ENCODE data around the gene PLEKHA8.

Gene PLEKHA8

DNA sequence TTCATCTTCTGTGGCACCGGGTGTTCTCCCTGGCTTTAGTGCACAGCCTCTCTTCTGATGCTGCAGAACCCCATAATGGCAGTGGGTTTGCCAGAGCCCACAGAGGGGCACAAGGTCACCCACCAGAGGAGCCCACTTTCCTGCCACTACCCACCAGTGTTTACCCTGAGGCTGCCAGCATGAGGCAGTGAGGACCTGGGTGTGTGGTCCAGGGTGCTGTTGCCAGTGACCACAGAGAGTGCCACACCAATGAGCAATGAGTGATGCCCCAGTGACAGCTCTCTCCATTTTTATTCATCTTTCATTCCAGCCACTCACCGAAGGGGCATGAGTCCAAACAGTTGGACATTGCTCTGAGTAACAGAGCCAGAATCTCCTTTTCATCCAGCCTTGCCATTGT, 141.4 kb downstream of the PLEKHA8 start:
- DNase-seq (ENCODE audit: low spot score): no peak

DNA sequence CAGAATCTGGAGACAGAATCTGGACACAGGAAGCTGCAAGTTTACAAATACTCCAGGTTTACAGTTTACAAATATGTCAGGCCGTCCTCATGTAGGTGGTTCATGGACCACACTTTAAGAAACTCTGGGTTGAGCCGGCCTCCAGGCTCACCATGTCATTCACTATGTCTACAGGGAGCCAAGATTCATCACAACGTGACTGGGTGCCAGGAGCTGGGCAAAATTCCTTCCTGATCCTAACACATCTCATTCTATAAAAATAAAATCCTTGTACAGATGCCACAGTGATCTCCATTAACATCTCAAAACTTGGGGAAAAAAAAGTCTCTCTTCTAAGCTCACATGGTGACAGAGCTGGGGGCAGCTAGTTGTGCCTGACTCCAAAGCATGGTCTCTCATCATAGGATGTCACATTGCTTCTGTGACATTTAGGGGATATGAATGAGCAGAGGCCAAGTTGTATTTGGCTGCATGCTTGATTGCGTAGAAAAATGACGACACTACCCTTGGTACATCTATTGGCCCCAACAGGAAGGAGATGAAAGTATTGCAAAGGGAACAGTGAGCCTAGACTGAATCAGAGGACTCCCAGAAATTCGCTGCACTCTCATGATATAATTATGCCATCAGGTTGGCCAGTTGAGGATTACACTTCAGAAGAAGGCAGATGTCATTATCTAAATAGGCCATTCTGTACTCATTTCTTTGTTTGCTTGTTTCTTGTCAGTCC, 142.4 kb downstream of the PLEKHA8 start:
- DNase-seq (ENCODE audit: low spot score): no peak

DNA sequence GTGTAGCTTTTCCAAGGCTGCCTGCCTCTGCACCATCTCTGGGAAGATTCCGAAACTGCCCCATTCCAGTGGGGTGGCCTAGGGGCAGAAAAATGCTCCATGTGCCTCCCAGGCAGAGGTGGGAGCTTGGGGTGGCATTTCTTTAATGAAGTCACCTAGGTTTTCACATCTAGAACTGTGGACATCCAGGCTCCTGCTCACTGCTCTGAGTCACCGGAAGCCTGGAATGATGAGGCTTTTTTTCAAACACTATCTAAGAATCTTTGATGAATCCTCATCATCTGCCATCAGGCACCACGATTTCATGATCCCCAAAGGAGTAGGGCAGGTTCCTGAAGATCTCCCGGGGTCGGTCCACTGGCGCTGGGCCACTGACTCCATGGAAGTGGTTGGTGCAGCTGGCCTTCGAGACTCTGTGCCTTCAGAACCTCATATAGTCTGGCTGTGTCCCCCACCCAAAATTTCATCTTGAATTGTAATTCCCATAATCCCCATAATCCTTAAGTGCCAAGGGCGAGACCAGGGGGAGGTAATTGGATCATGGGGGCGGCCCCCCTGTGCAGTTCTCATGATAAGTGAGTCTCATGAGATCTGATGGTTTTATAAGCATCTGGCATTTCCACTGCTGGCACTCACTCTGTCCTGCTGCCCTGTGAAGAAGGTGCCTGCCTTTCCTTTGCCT, 143.7 kb downstream of the PLEKHA8 start:
- DNase-seq (ENCODE audit: low spot score): no peak

DNA sequence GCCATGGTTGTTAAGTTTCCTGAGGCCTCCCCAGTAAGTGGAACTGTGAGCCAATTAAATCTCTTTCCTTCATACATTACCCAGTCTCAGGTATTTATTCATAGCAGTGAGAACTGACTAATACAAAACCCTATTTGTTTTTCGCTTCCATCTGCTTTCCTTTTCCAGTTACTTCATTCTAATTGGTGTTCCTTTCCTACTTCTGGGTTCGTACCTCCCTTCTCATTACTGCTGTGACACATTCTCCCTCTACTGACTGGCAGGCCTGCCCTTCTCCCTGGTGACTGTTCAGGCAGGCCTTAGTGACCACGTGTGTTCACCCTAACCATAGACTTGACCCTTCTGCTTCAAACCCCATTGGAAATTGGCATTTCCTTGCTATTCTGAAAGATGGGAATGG, 144.2 kb downstream of the PLEKHA8 start:
- no peak for DNase-seq (ENCODE audit: low spot score)

DNA sequence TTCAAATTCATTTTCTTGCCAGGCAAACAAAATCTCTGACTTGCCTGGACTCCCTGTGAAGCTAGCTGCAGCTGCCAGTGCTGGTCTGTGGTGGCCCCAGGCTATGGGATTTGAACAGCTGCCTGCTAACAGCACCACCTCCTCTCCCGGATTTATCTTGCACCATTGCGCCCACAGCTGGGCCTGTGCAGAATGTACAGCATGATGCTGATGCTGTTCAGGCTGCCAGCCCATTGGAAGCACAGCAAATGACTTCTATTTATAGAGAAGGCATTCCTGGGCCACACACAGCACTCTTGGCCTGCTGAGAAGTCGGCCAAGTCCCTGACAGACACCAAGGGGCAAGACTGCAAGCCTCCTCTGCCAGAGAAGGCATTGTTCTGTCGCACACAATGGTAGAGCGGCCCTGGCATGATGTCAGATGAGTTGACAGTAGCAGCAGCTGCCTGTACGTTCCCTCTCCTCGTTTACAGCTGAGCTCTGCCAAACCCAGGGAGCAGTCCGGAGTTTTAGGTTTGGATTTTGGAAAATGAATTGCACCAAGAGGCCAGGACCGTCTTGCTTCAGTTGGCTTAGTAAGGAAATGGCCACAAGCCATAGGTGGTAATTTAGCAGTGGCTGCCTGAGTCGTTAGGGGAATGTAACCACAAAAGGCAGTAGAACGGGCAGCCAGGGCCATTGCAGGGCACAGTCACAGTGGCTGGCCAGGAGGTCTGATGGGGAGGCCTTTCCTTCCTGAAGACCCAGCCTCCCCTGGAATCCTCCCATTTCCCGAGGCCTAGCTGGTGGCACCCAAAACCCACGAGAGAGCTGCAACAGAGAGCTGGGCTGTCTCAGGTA, 145.1 kb downstream of the PLEKHA8 start:
- no peak for DNase-seq (ENCODE audit: low spot score)

DNA sequence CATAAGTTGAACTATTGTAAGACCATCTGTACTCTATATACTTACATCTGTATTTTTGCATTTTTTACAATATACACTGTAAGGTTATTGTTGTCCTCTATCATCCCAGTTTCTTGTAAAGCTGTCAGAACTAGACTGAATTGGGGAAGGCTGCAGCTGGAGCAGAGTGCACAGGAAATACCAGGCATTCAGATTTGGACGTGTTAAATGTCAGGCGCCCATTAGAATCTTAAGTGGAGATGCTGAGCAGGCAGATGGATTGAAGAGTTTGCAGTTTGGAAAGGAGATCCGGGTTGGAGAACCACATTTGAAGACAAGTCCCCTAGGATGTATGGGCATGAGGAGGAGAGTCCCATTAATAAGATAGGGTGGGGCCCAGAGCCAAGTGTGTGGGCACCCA, 147.0 kb downstream of the PLEKHA8 start:
- no peak for DNase-seq (ENCODE audit: low spot score)

DNA sequence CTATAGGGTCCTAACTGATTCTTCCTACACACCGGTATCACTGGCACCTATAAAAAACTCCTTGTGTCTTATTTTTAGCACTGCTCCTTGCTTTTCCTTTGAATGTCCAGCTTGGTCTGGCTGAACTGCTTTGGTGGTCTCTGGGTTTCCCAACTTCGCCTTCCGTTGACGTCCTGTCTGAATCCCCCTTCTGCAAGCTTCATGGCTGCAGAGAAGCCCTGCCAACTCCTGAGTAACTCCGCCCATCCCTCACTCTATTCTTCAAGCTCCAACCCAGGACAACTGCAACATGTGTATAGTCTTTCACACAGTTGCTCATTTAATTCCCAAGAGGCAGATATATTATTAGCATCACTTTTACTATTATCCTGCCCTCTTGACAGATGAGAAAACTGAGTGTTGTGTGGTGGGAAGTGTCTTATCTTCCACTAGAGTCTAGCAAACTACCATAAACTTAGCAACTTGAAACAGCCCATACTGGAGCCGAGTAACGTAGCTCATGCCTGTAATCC, 147.5 kb downstream of the PLEKHA8 start:
- no peak for DNase-seq (ENCODE audit: low spot score)

DNA sequence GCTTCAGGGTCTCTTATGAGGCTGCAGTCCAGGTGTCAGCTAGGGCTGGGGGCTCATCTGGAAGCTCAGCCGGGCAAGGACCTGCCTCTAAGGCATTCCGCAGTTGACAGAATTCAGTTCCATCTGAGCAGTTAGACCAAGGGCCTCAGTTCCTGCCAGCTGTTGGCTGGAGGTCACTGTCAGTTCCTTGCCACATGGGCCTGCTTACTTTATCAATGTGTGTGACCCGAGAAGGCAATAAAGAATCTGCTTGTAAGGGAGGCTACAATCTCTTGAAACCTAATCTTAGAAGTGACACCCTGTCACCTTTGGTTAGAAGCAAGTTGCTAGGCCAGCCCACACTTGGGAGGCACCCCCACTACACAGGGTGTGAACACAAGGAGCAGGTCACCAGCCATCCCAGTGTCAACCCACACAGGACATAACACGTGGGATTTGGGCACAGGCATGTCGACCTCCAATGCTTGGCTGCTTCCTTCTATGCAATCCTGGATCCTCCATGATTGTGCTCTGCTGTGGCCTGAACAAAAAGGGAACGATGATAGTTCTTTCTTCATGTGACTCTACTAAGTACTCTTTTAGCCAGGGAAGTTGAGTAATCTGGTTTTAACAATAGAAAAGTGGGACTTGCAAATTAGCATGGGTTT, 148.4 kb downstream of the PLEKHA8 start:
- no peak for DNase-seq (ENCODE audit: low spot score)

DNA sequence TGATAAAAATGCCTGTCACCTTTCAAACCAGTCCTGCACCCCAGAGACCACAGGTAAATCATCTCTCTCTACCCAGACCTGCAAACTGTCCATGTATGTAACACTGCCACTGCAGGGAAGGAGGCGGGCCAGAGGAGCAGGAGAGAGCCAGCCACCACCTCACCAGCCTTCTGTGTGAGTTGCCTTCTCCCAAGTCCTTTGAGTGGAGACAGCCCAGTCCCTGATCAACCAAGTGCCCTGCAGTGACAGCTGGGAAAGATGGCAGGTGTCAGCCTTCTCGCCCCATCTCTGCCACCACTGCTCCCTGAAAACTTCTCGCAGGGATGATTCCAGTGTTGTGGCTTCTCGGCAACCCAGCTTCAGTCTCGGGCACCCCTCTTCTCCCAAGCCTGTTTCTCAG, 149.0 kb downstream of the PLEKHA8 start:
- no peak for DNase-seq (ENCODE audit: low spot score)

DNA sequence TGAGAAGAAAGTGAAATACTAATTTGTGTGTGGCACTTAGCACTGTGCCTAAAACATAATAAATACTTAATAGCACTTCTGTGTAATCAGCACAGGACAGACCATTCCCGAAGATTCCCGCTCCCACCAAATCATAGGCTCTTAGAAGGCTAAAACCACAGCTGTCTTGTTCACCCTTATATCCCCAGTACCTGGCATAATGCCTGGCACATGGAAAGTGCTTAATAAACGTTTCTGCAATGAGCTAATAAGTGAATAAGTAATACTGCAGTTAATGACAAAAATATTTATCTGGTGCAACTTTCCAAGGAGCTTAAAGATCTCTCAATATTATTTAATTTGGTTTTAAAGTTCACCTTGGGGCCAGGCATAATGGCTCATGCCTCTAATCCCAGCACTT, 149.8 kb downstream of the PLEKHA8 start:
- DNase-seq (ENCODE audit: low spot score): no peak

DNA sequence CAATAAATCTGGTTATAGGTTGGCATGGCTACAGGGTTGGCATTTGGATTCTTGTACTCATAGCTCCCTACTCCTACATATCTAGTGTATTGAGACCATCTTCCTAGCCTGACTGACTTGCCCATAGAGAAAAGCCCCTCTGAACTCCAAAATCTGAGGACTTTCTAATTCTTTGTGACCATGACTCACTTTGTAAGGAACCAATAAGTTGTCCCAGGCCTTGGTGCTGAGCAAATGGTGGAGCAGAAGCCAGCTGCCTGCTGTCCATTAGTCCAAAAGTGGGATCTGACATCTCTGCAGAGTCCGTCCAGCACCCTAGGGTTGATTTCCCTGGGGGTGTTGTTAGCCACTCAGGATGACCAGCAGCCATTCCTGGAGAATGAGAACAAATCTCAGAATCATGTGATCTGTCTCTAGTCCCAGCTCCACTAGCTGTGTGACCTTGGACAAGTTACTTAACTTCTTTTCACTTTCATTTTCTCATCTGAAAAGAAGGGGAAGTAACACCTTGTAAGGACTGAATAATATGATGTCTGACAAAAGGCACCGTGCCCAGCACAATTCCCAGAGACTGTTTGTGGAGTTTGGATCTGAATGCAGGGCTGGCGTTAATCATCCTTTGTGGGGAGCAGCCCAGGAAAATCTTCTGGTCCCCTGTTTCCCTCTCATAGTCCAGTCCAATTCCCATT, 150.7 kb downstream of the PLEKHA8 start:
- no peak for DNase-seq (ENCODE audit: low spot score)
